HL-60 (cell line): ENCODE measurements around the gene ELOB.

Experiments
- POLR2AphosphoS5 ChIP-seq: IDR thresholded peaks from 2 replicates; pipeline ENCODE4 v1.6.1; 2012; ENCODE audit warnings: low read depth
- TF ChIP-seq, protein P1 (sequence below): IDR thresholded peaks from one replicate; pipeline ENCODE4 v1.5.1; 2011; ENCODE audit warnings: low read length, control low read depth, inconsistent platforms; ENCODE audit not compliant: insufficient read depth

DNA sequence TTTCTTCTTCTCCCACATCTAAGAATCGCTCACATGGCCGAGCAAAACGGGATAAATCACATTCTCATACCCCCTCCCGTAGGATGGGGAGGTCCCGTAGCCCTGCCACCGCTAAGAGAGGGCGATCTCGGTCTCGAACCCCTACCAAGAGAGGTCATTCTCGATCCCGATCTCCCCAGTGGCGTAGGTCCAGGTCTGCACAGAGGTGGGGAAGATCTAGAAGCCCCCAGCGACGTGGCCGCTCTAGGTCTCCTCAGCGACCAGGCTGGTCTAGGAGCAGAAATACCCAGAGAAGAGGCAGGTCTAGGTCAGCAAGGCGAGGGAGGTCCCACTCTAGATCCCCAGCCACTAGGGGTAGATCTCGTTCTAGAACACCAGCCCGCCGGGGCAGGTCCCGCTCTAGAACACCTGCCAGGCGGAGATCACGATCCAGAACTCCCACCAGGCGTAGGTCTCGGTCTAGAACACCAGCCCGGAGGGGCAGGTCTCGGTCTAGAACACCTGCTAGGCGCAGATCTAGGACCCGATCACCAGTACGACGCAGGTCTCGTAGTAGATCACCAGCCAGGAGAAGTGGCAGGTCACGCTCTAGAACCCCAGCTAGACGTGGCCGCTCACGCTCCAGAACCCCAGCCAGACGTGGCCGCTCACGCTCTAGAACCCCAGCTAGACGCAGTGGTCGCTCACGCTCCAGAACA lies 15.0 kb downstream of the ELOB start:
- TF ChIP-seq, protein P1, sequence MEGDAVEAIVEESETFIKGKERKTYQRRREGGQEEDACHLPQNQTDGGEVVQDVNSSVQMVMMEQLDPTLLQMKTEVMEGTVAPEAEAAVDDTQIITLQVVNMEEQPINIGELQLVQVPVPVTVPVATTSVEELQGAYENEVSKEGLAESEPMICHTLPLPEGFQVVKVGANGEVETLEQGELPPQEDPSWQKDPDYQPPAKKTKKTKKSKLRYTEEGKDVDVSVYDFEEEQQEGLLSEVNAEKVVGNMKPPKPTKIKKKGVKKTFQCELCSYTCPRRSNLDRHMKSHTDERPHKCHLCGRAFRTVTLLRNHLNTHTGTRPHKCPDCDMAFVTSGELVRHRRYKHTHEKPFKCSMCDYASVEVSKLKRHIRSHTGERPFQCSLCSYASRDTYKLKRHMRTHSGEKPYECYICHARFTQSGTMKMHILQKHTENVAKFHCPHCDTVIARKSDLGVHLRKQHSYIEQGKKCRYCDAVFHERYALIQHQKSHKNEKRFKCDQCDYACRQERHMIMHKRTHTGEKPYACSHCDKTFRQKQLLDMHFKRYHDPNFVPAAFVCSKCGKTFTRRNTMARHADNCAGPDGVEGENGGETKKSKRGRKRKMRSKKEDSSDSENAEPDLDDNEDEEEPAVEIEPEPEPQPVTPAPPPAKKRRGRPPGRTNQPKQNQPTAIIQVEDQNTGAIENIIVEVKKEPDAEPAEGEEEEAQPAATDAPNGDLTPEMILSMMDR, result no peak
- TF ChIP-seq POLR2AphosphoS5, result no peak
